ENCODE data around the gene CXADR. TPM values are rescaled to one million over a fixed set of nuclear protein-coding genes. Genes with fewer than 3 reads are reported as not detected.

Gene CXADR
- total RNA-seq, 2 experiments from 2014 or later, result 6.3 to 6.6 TPM

GRCh38 chr21:17469727-17470126 is 43.1 kb upstream of the CXADR start:
- intact Hi-C loops (cut with micrococcal nuclease; ENCODE audit: unreplicated experiment), result no loop called here
- H2AFZ ChIP-seq (ENCODE audit: low read length), result no peak overlapping the region
- CTCF ChIA-PET (ENCODE audit: unreplicated experiment), result no interaction called here
- H3K9me3 ChIP-seq (ENCODE audit: low read length), result no peaks in the 10 kb centered on the region
- DNase-seq (ENCODE audit: low spot score), result no peak
- POLR2A ChIA-PET, result interaction anchor here (0.6 to 0.7 kb wide), 3 partner anchors 39 to 251 kb away, joined by 3 to 4 read pairs (median 3); no protein-coding TSS in a partner anchor
- no peaks in the 10 kb centered on the region for H3K9me2 ChIP-seq (ENCODE audit: insufficient read depth, low read length)
- no peak overlapping the region for H3K27ac ChIP-seq (ENCODE audit: low read depth, low read length, poor library complexity, severe bottlenecking)
- no peaks in the 10 kb centered on the region for H3K36me3 ChIP-seq (ENCODE audit: insufficient read depth, low read length)
- no peak overlapping the region for H3K4me3 ChIP-seq (ENCODE audit: low read depth, low read length, poor library complexity, severe bottlenecking)
- TF ChIP-seq CTCF (conservative IDR thresholded peaks at IDR 0.05; ENCODE audit: low read length), result no peak
- TF ChIP-seq EZH2phosphoT487 (IDR thresholded peaks at IDR 0.05; ENCODE audit: borderline replicate concordance, low read depth, low read length), result no peak
- peaks cover 7% of the 10 kb centered on the region for H3K4me1 ChIP-seq (ENCODE audit: insufficient read depth, low read length, poor library complexity, severe bottlenecking)
- H3K4me2 ChIP-seq (ENCODE audit: low read length), result no peak overlapping the region
- BruUV-seq (replicated peaks), result no TSS peak
- H4K20me1 ChIP-seq (ENCODE audit: insufficient read depth, low read length), result no peaks in the 10 kb centered on the region
- H3K79me2 ChIP-seq (ENCODE audit: insufficient read depth, low read depth, low read length), result no peaks in the 10 kb centered on the region

GRCh38 chr21:17472182-17472581 is 40.7 kb upstream of the CXADR start:
- no peak for DNase-seq (ENCODE audit: low spot score)
- Histone ChIP-seq H4K20me1 (ENCODE audit: insufficient read depth, low read length) (no peaks in the 10 kb centered on the region), H3K4me2 (ENCODE audit: low read length) (no peak overlapping the region), H3K9me3 (ENCODE audit: low read length) (no peaks in the 10 kb centered on the region), H2AFZ (ENCODE audit: low read length) (peak overlapping the region; percentile 56; the same call in 1 of the 2 replicates), H3K9me2 (ENCODE audit: insufficient read depth, low read length) (no peaks in the 10 kb centered on the region), H3K79me2 (ENCODE audit: insufficient read depth, low read depth, low read length) (no peaks in the 10 kb centered on the region), H3K27ac (ENCODE audit: low read depth, low read length, poor library complexity, severe bottlenecking) (no peak overlapping the region), H3K4me3 (ENCODE audit: low read depth, low read length, poor library complexity, severe bottlenecking) (no peak overlapping the region), H3K36me3 (ENCODE audit: insufficient read depth, low read length) (no peaks in the 10 kb centered on the region), H3K4me1 (ENCODE audit: insufficient read depth, low read length, poor library complexity, severe bottlenecking) (peaks cover 15% of the 10 kb centered on the region)
- TF ChIP-seq CTCF (conservative IDR thresholded peaks at IDR 0.05; ENCODE audit: low read length) (no peak), EZH2phosphoT487 (IDR thresholded peaks at IDR 0.05; ENCODE audit: borderline replicate concordance, low read depth, low read length) (no peak)
- CTCF ChIA-PET (ENCODE audit: unreplicated experiment), result no interaction called here
- BruUV-seq (replicated peaks), result no TSS peak
- intact Hi-C loops (cut with micrococcal nuclease; ENCODE audit: unreplicated experiment), result no loop called here
- POLR2A ChIA-PET, result interaction anchor here (0.8 to 1.3 kb wide), 3 partner anchors 12 to 37 kb away, joined by 3 to 6 read pairs (median 4); no protein-coding TSS in a partner anchor

GRCh38 chr21:17472592-17473271 is 40.1 kb upstream of the CXADR start:
- no peak overlapping the region for H3K4me3 ChIP-seq (ENCODE audit: low read depth, low read length, poor library complexity, severe bottlenecking)
- ChIA-PET POLR2A (interaction anchor here (0.6 to 1.3 kb wide), 4 partner anchors 13 to 318 kb away, joined by 3 to 6 read pairs (median 4); no protein-coding TSS in a partner anchor), CTCF (ENCODE audit: unreplicated experiment) (no interaction called here)
- H3K36me3 ChIP-seq (ENCODE audit: insufficient read depth, low read length), result no peaks in the 10 kb centered on the region
- no peak overlapping the region for H3K4me2 ChIP-seq (ENCODE audit: low read length)
- H3K79me2 ChIP-seq (ENCODE audit: insufficient read depth, low read depth, low read length), result no peaks in the 10 kb centered on the region
- intact Hi-C loops (cut with micrococcal nuclease; ENCODE audit: unreplicated experiment), result no loop called here
- no peaks in the 10 kb centered on the region for H3K9me3 ChIP-seq (ENCODE audit: low read length)
- BruUV-seq (replicated peaks), result no TSS peak
- no peaks in the 10 kb centered on the region for H3K9me2 ChIP-seq (ENCODE audit: insufficient read depth, low read length)
- no peak for DNase-seq (ENCODE audit: low spot score)
- H3K4me1 ChIP-seq (ENCODE audit: insufficient read depth, low read length, poor library complexity, severe bottlenecking), result peaks cover 15% of the 10 kb centered on the region
- H4K20me1 ChIP-seq (ENCODE audit: insufficient read depth, low read length), result no peaks in the 10 kb centered on the region
- H2AFZ ChIP-seq (ENCODE audit: low read length), result peak overlapping the region; percentile 56; the same call in 1 of the 2 replicates
- TF ChIP-seq EZH2phosphoT487 (IDR thresholded peaks at IDR 0.05; ENCODE audit: borderline replicate concordance, low read depth, low read length) (no peak), CTCF (conservative IDR thresholded peaks at IDR 0.05; ENCODE audit: low read length) (no peak)
- no peak overlapping the region for H3K27ac ChIP-seq (ENCODE audit: low read depth, low read length, poor library complexity, severe bottlenecking)

All from OCI-LY7 (cell line).